Breast epithelium (tissue), 4 donors: ENCODE data around the gene TRIM52. TPM values are rescaled to one million over a fixed set of nuclear protein-coding genes. Genes with fewer than 3 reads are reported as not detected.

Source experiments
- DNase-seq, 2 donors: peaks; one replicate each; pipeline ENCODE4 v3.0.0-alpha.2; 2019; ENCODE audit warnings: low spot score in 2 of 2
- H3K27ac ChIP-seq, 2 donors: fragments of 200-600 bp; sonication (generic) in 1 of 2; one replicate each; pipeline ENCODE4 v1.5.1; 2016 to 2019; ENCODE audit warnings: mild to moderate bottlenecking in 1 of 2
- H3K27me3 ChIP-seq, 2 donors: fragments of 200-600 bp; sonication (generic) in 1 of 2; one replicate each; pipeline versions ENCODE4 v1.5.1 to v1.6.0; 2017 to 2019; ENCODE audit warnings: control low read depth in 1 of 2, mild to moderate bottlenecking in 1 of 2
- H3K36me3 ChIP-seq: fragments of 200-600 bp; one replicate; pipeline ENCODE4 v1.5.1; 2019
- H3K4me1 ChIP-seq, 2 donors: fragments of 200-600 bp; sonication (generic); one replicate each; pipeline ENCODE4 v1.5.1; 2016 to 2019; ENCODE audit warnings: control low read depth in 1 of 2
- H3K4me3 ChIP-seq, 3 donors: fragments of 200-600 bp; sonication (generic); 1 replicate in 2 of 3; 2 replicates in 1 of 3; pipeline ENCODE4 v1.5.1; 2016 to 2019; ENCODE audit warnings: mild to moderate bottlenecking in 3 of 3, moderate library complexity in 2 of 3
- H3K9me3 ChIP-seq, 2 donors: fragments of 200-600 bp; sonication (generic) in 1 of 2; one replicate each; pipeline ENCODE4 v1.5.1; 2016 to 2019; ENCODE audit warnings: control low read depth in 1 of 2
- CTCF ChIP-seq, 3 donors: fragments of 450-650 bp; IDR thresholded peaks; one replicate each; pipeline ENCODE4 v1.5.1; 2016 to 2017; ENCODE audit warnings: antibody characterized with exemption in 3 of 3, mild to moderate bottlenecking in 3 of 3, moderate library complexity in 3 of 3
- POLR2A ChIP-seq: fragments of 450-650 bp; IDR thresholded peaks from one replicate; pipeline ENCODE4 v1.6.1; 2016; ENCODE audit warnings: antibody characterized with exemption, mild to moderate bottlenecking, moderate library complexity
- POLR2AphosphoS5 ChIP-seq, 3 donors: sonication (generic); formaldehyde crosslinking; IDR thresholded peaks; one replicate each; pipeline ENCODE4 v1.6.1; 2017; ENCODE audit warnings: antibody characterized with exemption in 3 of 3
- intact Hi-C: fragments of 100-400 bp; cut with DNase I; formaldehyde crosslinking; loops from one replicate; pipeline ENCODE4 v1.15.1; 2023; ENCODE audit warnings: low total_unique reads
- total RNA-seq, 3 donors: library from RNA; depleted of rRNA; stranded (reverse); fragments of >200 nt; gene quantifications; one replicate each; pipeline ENCODE4 v1.1.0, GENCODE V29; 2016

TRIM52 gene
- total RNA-seq, 3 donors from 2014 or later: 12.8 to 18.6 (median 18.4) TPM

- Histone ChIP-seq H3K36me3 (no peaks in the 10 kb centered on the region), H3K4me3 (no peak overlapping the region), H3K9me3 (no peaks in the 10 kb centered on the region), H3K27me3 (no peaks in the 10 kb centered on the region), H3K4me1 (no peaks in the 10 kb centered on the region), H3K27ac (no peak overlapping the region)
- DNase-seq: no peak
- intact Hi-C loops: no loop called here
- TF ChIP-seq CTCF (IDR thresholded peaks at IDR 0.05) (no peak), POLR2A (no peak), POLR2AphosphoS5 (IDR thresholded peaks at IDR 0.05) (no peak)
Observed at GRCh38 chr5:181235689-181236366, 25.1 kb downstream of the TRIM52 start.

GRCh38 chr5:181235323-181235688, 25.6 kb downstream of the TRIM52 start:
- intact Hi-C loops: no loop called here
- no peak for DNase-seq
- H3K27me3 ChIP-seq: no peaks in the 10 kb centered on the region

GRCh38 chr5:181234455-181235306, 26.3 kb downstream of the TRIM52 start:
- Histone ChIP-seq H3K4me3 (no peak overlapping the region), H3K36me3 (no peaks in the 10 kb centered on the region), H3K9me3 (no peaks in the 10 kb centered on the region), H3K27me3 (no peaks in the 10 kb centered on the region), H3K4me1 (no peaks in the 10 kb centered on the region), H3K27ac (no peak overlapping the region)
- no peak for TF ChIP-seq CTCF (IDR thresholded peaks at IDR 0.05)
- TF ChIP-seq POLR2A: no peak
- TF ChIP-seq POLR2AphosphoS5 (IDR thresholded peaks at IDR 0.05): no peak
- DNase-seq: no peak
- intact Hi-C loops: no loop called here

More at GRCh38 chr5:181235323-181235688, 25.6 kb downstream of the TRIM52 start:
- no peak overlapping the region for H3K27ac ChIP-seq
- no peak overlapping the region for H3K4me3 ChIP-seq
- TF ChIP-seq POLR2AphosphoS5 (IDR thresholded peaks at IDR 0.05): no peak
- TF ChIP-seq POLR2A: no peak
- no peak for TF ChIP-seq CTCF (IDR thresholded peaks at IDR 0.05)
- no peaks in the 10 kb centered on the region for H3K36me3 ChIP-seq
- no peaks in the 10 kb centered on the region for H3K4me1 ChIP-seq
- no peaks in the 10 kb centered on the region for H3K9me3 ChIP-seq

- Histone ChIP-seq H3K4me1 (no peaks in the 10 kb centered on the region), H3K36me3 (no peaks in the 10 kb centered on the region), H3K4me3 (no peak overlapping the region), H3K27ac (peak overlapping the region in 1 of 2 donors; percentile 7), H3K27me3 (no peaks in the 10 kb centered on the region), H3K9me3 (no peaks in the 10 kb centered on the region)
- no peak for TF ChIP-seq POLR2AphosphoS5 (IDR thresholded peaks at IDR 0.05)
- no peak for TF ChIP-seq CTCF (IDR thresholded peaks at IDR 0.05)
- TF ChIP-seq POLR2A: no peak
- intact Hi-C loops: no loop called here
- no peak for DNase-seq
Observed at GRCh38 chr5:181233801-181234454, 27.0 kb downstream of the TRIM52 start.
